GM11168 (cell line): Measurements from ENCODE around the gene PCDHGA6.
"Not testable (repeated sequence)": the region's sequence is repeated elsewhere in the genome, so short reads cannot be mapped to it uniquely, and the experiment has no call there.

Source experiments
- in situ Hi-C: fragments of 300-500 bp; cut with MboI; formaldehyde crosslinking; loops from one replicate; pipeline ENCODE4 v1.12.0; 2022; ENCODE audit warnings: low sequenced_read_pairs; ENCODE audit not compliant: unreplicated experiment

Gene PCDHGA6

GRCh38 chr5:141414548-141415274 is 41.0 kb downstream of the PCDHGA6 start:
- in situ Hi-C loops, result loop anchor here (5.0 kb wide), 1 partner anchor 148 kb away; no protein-coding TSS in a partner anchor

- in situ Hi-C loops, result not testable (repeated sequence)
Measured at GRCh38 chr5:141415275-141415618, 41.6 kb downstream of the PCDHGA6 start.

- in situ Hi-C loops, result not testable (repeated sequence)
Measured at GRCh38 chr5:141417494-141418172, 43.9 kb downstream of the PCDHGA6 start, which contains the start of gene PCDHGB7. TSS of gene PCDHGB7 (plus strand) at chr5:141417677. CDS start at chr5:141417860, 183 bp downstream.

- in situ Hi-C loops, result no loop called here
Measured at GRCh38 chr5:141419074-141419880, 45.6 kb downstream of the PCDHGA6 start.

GRCh38 chr5:141420855-141421488 is 47.3 kb downstream of the PCDHGA6 start, which contains the start of gene PCDHGA11:
TSS of gene PCDHGA11 (plus strand) at chr5:141421051. CDS start at chr5:141421228, 177 bp downstream.
- in situ Hi-C loops, result no loop called here

GRCh38 chr5:141421489-141421855 is 47.8 kb downstream of the PCDHGA6 start:
- in situ Hi-C loops, result no loop called here

GRCh38 chr5:141422742-141423291 is 49.1 kb downstream of the PCDHGA6 start:
- in situ Hi-C loops, result no loop called here

GRCh38 chr5:141427783-141428426 is 54.2 kb downstream of the PCDHGA6 start:
- in situ Hi-C loops, result loop anchor here (5.0 kb wide), 1 partner anchor 89 kb away; no protein-coding TSS in a partner anchor
